Ishikawa (cell line): ENCODE measurements around the gene FHL2.

ENCODE experiments used
- EGR1 ChIP-seq: IDR thresholded peaks from 2 replicates; pipeline ENCODE4 v1.6.1; 2012
- EP300 ChIP-seq: IDR thresholded peaks from 2 replicates; pipeline ENCODE4 v1.6.1; 2012; ENCODE audit warnings: borderline replicate concordance
- FOXM1 ChIP-seq: IDR thresholded peaks from 2 replicates; pipeline ENCODE4 v1.6.1; 2012; ENCODE audit warnings: low read depth, borderline replicate concordance
- RAD21 ChIP-seq: IDR thresholded peaks from 2 replicates; pipeline ENCODE4 v1.6.1; 2012; ENCODE audit warnings: low read depth
- TCF12 ChIP-seq: IDR thresholded peaks from 2 replicates; pipeline ENCODE4 v1.6.1; 2012; ENCODE audit warnings: low read depth
- TEAD4 ChIP-seq: IDR thresholded peaks from 2 replicates; pipeline ENCODE4 v1.6.1; 2012
- TF ChIP-seq, protein P1 (sequence below): IDR thresholded peaks from 2 replicates; pipeline ENCODE4 v1.6.1; 2012

- TF ChIP-seq EGR1 (no peak), FOXM1 (no peak), RAD21 (no peak), TEAD4 (no peak), TCF12 (no peak), EP300 (no peak)
- TF ChIP-seq, protein P1, sequence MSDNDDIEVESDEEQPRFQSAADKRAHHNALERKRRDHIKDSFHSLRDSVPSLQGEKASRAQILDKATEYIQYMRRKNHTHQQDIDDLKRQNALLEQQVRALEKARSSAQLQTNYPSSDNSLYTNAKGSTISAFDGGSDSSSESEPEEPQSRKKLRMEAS = no peak
Observed at GRCh38 chr2:105402809-105403208, 4.0 kb upstream of the FHL2 start.
